HG03095 (cell line): ENCODE measurements around the gene CYP46A1.
"Not testable (repeated sequence)": the region's sequence is repeated elsewhere in the genome, so short reads cannot be mapped to it uniquely, and the experiment has no call there.

ENCODE experiments used
- ATAC-seq: cut with Tn5 transposase; IDR thresholded peaks from one replicate; pipeline ENCODE4 v1.9.1; 2021; ENCODE audit warnings: moderate library complexity; ENCODE audit not compliant: unreplicated experiment

Gene CYP46A1

GRCh38 chr14:99656171-99656570, 27.9 kb upstream of the CYP46A1 start:
- ATAC-seq, result no peak

DNA sequence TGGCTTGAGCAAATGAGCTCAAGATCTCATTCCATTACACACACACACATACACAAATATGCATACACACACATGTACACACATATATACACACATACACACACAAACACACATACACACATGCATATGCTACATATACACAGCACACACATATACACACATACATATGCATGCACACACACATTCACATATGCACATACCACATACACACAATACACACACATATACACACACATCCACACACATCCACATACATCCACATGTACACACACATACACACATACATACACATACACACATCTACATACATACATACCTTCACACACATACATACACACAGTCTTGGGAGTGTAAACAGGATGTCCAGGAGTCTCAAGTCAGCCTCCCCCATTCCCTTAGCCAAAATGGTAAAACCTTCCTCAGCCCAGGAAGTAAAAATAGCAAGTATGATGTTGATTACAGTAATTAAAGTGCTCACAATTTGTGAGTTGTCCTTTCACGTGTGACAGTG, 26.4 kb upstream of the CYP46A1 start:
- no peak for ATAC-seq

GRCh38 chr14:99658218-99658845, 25.8 kb upstream of the CYP46A1 start:
- ATAC-seq, result no peak

GRCh38 chr14:99659333-99659741, 24.8 kb upstream of the CYP46A1 start:
- no peak for ATAC-seq

DNA sequence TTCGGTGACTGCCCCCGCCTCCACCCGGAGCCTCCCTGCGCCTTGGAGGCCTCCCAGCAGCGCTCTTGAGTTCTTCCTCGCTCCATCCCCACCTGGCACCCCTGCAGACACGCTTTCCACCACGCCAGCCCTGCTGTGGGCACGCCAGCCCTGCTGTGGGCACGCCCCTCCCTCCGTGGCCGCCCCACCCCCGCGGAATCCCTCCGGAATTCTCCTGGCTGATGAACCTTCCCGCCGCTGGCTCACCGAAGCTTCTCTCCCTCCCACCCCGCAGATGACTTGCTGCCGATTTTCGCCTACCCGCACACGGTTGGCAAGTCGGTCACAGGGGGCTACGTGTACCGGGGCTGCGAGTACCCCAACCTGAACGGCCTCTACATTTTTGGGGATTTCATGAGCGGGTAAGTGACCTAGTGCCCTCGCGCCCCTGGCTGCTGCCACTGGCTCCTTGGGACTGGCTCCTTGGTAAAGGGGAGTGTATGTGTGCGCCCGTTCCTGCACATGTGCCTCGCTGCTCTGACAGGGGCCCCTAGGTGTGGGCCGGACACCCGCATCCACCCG, 24.0 kb upstream of the CYP46A1 start:
- no peak for ATAC-seq

GRCh38 chr14:99660794-99661193, 23.3 kb upstream of the CYP46A1 start:
- ATAC-seq, result no peak

GRCh38 chr14:99661206-99661605, 22.9 kb upstream of the CYP46A1 start:
- ATAC-seq, result not testable (repeated sequence)

DNA sequence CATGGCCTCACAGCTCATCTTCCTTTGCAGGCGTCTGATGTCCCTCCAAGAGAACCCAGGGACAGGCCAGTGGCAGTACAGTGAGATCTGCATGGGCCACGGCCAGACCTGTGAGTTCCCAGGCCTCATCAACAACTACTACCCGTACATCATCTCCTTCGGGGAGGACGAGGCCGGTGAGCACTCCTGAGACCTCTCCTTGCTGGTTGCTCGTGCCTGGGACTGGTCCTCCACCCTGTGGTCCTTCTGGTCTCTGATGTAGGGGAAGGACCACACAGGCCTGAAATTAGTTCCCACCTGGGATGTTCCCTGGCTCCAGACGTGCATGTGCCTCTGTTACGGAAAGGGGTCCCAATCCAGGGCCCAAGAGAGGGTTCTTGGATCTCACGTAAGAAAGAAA, 21.3 kb upstream of the CYP46A1 start:
- ATAC-seq, result no peak

- ATAC-seq, result no peak
Observed at GRCh38 chr14:99663386-99664057, 20.6 kb upstream of the CYP46A1 start.

- no peak for ATAC-seq
Observed at GRCh38 chr14:99664058-99664936, 19.8 kb upstream of the CYP46A1 start.

- no peak for ATAC-seq
Observed at GRCh38 chr14:99664937-99665273, 19.2 kb upstream of the CYP46A1 start.

- no peak for ATAC-seq
Observed at GRCh38 chr14:99666533-99666932, 17.6 kb upstream of the CYP46A1 start.

DNA sequence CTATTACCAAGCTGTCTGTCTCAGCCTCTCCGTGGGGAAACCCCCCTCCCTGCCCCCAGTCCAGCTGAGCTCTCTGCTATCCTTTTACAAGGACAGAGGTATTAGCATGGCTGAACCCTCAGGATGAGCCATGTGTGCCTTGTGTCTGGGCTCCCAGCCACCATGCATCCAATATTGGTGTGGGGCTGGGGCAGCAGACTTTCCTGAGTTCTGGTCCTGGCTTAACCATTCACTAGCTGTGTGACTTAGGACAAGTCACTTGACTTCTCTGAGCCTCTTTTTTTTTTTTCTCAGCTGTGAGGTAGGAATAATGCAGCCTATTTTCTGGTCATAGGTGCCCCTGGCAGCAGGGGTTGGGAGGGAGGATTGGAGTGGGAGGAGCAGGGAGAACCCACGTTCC, 17.1 kb upstream of the CYP46A1 start:
- ATAC-seq, result no peak

DNA sequence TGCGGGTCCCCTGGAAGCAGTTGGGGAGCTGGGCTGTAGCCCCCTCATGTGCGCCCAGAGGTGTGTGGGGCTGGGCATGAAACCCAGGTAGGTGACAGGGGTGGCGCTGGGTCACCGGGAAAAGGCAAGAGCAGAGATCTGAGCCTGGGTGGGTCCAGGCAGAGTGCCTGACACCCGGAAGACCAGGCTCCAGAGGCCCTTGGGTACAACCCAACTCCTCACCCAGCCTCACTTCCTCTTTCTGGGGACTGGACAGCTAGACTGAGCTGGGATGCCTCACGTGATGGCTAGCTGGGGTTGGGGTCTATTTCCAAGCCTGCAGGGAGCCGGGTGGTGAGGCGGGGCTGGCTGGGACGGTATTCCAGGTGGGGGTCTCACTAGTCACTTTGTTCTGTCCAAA, 16.3 kb upstream of the CYP46A1 start:
- no peak for ATAC-seq

DNA sequence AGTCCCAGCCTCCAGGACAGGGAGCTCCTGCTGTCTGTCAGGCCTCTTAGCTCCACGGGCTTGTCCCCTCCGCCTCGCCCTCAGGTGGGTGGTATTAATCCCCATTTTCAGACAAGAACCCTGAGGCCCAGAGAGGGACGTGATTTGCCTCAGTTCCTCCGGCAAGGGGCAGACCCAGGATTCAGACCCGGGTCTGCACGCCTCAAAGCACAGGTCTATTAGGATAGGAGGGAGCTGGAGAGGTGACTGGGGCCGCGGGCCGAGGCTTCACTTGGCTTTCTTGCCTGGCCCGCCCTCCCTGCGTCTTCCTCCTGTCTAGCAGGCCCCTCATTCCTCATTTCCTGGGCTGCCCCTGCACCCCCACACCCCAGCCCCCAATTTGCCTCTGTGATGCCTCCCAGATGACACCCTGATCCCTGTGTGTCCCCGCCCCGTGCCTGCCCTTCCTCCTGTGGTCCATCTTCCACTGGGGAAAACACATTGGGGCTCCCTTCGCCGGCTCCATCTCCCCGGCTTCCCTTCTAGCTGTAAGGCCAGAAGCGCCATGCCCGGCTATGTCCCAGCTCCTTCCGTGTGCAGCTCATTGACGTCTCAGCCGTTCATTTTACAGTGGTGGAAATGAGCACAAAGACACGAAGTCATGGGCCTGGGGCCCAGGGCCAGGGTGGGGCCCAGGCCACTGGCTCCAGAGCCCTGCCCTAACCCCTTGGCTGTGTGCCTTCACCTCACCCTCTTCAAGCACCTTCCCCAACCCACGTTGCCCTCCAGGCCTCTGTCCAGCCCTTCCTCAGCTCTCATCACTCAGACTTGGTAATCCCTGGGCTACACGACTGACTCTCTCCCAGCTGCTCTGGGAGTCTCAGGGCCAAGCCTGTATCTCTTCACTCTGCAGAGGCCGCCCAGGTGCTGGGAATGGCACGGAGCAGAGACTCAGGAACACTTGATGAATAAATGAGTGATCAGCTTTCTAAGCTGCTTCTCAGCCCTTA, 15.5 kb upstream of the CYP46A1 start:
- no peak for ATAC-seq

- ATAC-seq, result no peak
Observed at GRCh38 chr14:99670361-99671234, 13.5 kb upstream of the CYP46A1 start.

GRCh38 chr14:99671235-99672224, 12.6 kb upstream of the CYP46A1 start:
- ATAC-seq, result no peak
